K562 (cell line): ENCODE results near the gene IRGQ. TPM values are rescaled to one million over a fixed set of nuclear protein-coding genes. Genes with fewer than 3 reads are reported as not detected.

Experiments used
- ATF6 ChIP-seq: sonication (generic); formaldehyde crosslinking; IDR thresholded peaks from 2 replicates; pipeline ENCODE4 v1.4.0; 2020; ENCODE audit warnings: mild to moderate bottlenecking, missing genetic modification reagents
- BRD9 ChIP-seq: fragments of 450-650 bp; IDR thresholded peaks from 2 replicates; pipeline ENCODE4 v1.6.1; 2018; ENCODE audit warnings: low read depth; ENCODE audit not compliant: partially characterized antibody
- CCAR2 ChIP-seq: fragments of 200-400 bp; formaldehyde crosslinking; IDR thresholded peaks from 2 replicates; pipeline ENCODE4 v1.6.1; 2017; ENCODE audit warnings: mild to moderate bottlenecking, low read depth, low read length
- HDAC8 ChIP-seq: fragments of 450-650 bp; IDR thresholded peaks from 2 replicates; pipeline ENCODE4 v1.6.1; 2016; ENCODE audit warnings: mild to moderate bottlenecking, missing genetic modification characterization, moderate library complexity, missing compliant biosample characterization
- NFXL1 ChIP-seq: fragments of 450-650 bp; formaldehyde crosslinking; IDR thresholded peaks from 2 replicates; pipeline ENCODE4 v1.4.0; 2021; ENCODE audit warnings: mild to moderate bottlenecking
- NR2C2 ChIP-seq, 2 experiments: fragments of 200-800 bp in 1 of 2; sonication (Bioruptor generic) in 1 of 2; sonication (generic) in 1 of 2; formaldehyde crosslinking in 1 of 2; IDR thresholded peaks; 2 replicates each; pipeline versions ENCODE4 v1.6.1 to v1.8.0; 2016 to 2022; ENCODE audit warnings: mild to moderate bottlenecking in 1 of 2, missing compliant biosample characterization in 1 of 2, missing genetic modification characterization in 1 of 2, missing genetic modification reagents in 1 of 2
- PREB ChIP-seq: sonication (generic); formaldehyde crosslinking; IDR thresholded peaks from 2 replicates; pipeline ENCODE4 v1.8.1; 2023; ENCODE audit warnings: mild to moderate bottlenecking, missing genetic modification reagents
- RBM14 ChIP-seq: fragments of 200-400 bp; formaldehyde crosslinking; IDR thresholded peaks from 2 replicates; pipeline ENCODE4 v1.6.1; 2018; ENCODE audit warnings: low read depth, mild to moderate bottlenecking, low read length, moderate library complexity, borderline replicate concordance; ENCODE audit not compliant: insufficient read depth
- REST ChIP-seq, 2 experiments: fragments of 450-650 bp; formaldehyde crosslinking in 1 of 2; IDR thresholded peaks; 2 replicates each; pipeline versions ENCODE4 v1.4.0 to v1.6.1; 2014 to 2020; ENCODE audit warnings: mild to moderate bottlenecking in 2 of 2, borderline replicate concordance in 1 of 2, low read depth in 1 of 2
- RFX7 ChIP-seq: fragments of 250-450 bp; sonication (Bioruptor Pico); IDR thresholded peaks from 2 replicates; pipeline ENCODE4 v1.5.1; 2021; ENCODE audit warnings: mild to moderate bottlenecking
- THRA ChIP-seq: fragments of 450-650 bp; IDR thresholded peaks from 2 replicates; pipeline ENCODE4 v1.6.1; 2017; ENCODE audit warnings: mild to moderate bottlenecking, moderate library complexity
- WHSC1 ChIP-seq: IDR thresholded peaks from one replicate; pipeline ENCODE4 v1.6.1; 2012; ENCODE audit warnings: low read length, control low read depth, inconsistent platforms
- ZBTB12 ChIP-seq: fragments of 250-450 bp; sonication (Bioruptor Pico); IDR thresholded peaks from 2 replicates; pipeline ENCODE4 v1.4.0; 2020
- ZNF583 ChIP-seq: fragments of 250-450 bp; sonication (Bioruptor Pico); IDR thresholded peaks from 2 replicates; pipeline ENCODE4 v1.4.0; 2020
- polyA plus RNA-seq, 8 experiments: library from polyadenylated mRNA; depleted of rRNA in 4 of 8; stranded (reverse) in 5 of 8; unstranded in 3 of 8; fragments of >200 nt; fragmentation: Nextera tagmentation in 2 of 8; fragmentation: Illumina TruSeq in 1 of 8; extraction: Ambion mirVana in 2 of 8; extraction: Trizol in 1 of 8; gene quantifications; 2 replicates each; pipeline versions ENCODE4 v1.2.1 to v1.2.3, GENCODE V29; 2011 to 2014; ENCODE audit warnings: inconsistent platforms in 1 of 8, missing spikeins in 1 of 8
- total RNA-seq, 7 experiments: library from RNA; depleted of rRNA in 6 of 7; stranded (reverse); fragments of >200 nt in 6 of 7; fragmentation: Illumina TruSeq in 2 of 7; extraction: Trizol in 2 of 7; gene quantifications; 2 replicates each; pipeline versions ENCODE4 v1.2.1 to v1.2.3, GENCODE V29; 2011 to 2021; ENCODE audit warnings: low replicate concordance in 1 of 7

Gene IRGQ
- total and polyA plus RNA-seq, 9 of the 15 experiments (the other 6 are each of a cell fraction or from before 2014, with no cell fraction given), result 3.5 to 19.2 (median 7.9) TPM

- TF ChIP-seq ATF6 (CRISPR knock-in tag) (no peak; the same call in 1 of the 2 replicates), RBM14 (no peak), NFXL1 (CRISPR knock-in tag) (peak; percentile 27; the same call in 1 of the 2 replicates), RFX7 (CRISPR knock-in tag) (no peak), THRA (no peak), WHSC1 (no peak), BRD9 (peak; percentile 52), NR2C2 (CRISPR knock-in tag; IDR thresholded peaks at IDR 0.05) (no peak), NR2C2 (tag; IDR thresholded peaks at IDR 0.05) (no peak; the same call in 1 of the 2 replicates), CCAR2 (no peak), ZBTB12 (CRISPR knock-in tag) (no peak), REST (IDR thresholded peaks at IDR 0.05; ENCODE audit: borderline replicate concordance) (no peak), REST (CRISPR knock-in tag; IDR thresholded peaks at IDR 0.05; ENCODE audit: low read depth) (no peak), PREB (CRISPR knock-in tag) (no peak), ZNF583 (CRISPR knock-in tag) (no peak; the same call in 1 of the 2 replicates), HDAC8 (tag) (no peak)
Measured at GRCh38 chr19:43618921-43619261, 23.0 kb upstream of the IRGQ start (continued).
